Measurements from ENCODE around the gene FBXO41.

The FBXO41 gene

GRCh38 chr2:73244580-73244979 lies 39.7 kb downstream of the FBXO41 start:
- no peak for DNase-seq (ENCODE audit: low spot score)

GRCh38 chr2:73243884-73244570 lies 40.3 kb downstream of the FBXO41 start:
- DNase-seq (ENCODE audit: low spot score): no peak

- DNase-seq (ENCODE audit: low spot score): no peak
Observed at GRCh38 chr2:73239776-73240175, 44.5 kb downstream of the FBXO41 start.

- no peak for DNase-seq (ENCODE audit: low spot score)
Observed at GRCh38 chr2:73238976-73239375, 45.3 kb downstream of the FBXO41 start.

- no peak for DNase-seq (ENCODE audit: low spot score)
Observed at GRCh38 chr2:73238149-73238548, 46.1 kb downstream of the FBXO41 start.

GRCh38 chr2:73237168-73237567 lies 47.1 kb downstream of the FBXO41 start:
- DNase-seq (ENCODE audit: low spot score): no peak

- no peak for DNase-seq (ENCODE audit: low spot score)
Observed at GRCh38 chr2:73235315-73236028, 48.8 kb downstream of the FBXO41 start.

GRCh38 chr2:73233932-73234832 lies 50.1 kb downstream of the FBXO41 start, which contains the start of gene CCT7:
CCT7 (plus strand) TSS chr2:73234308; CDS start chr2:73234379, 71 bp downstream.
- DNase-seq (ENCODE audit: low spot score): peak; percentile 89

- DNase-seq (ENCODE audit: low spot score): peak; percentile 99
Observed at GRCh38 chr2:73233154-73233931, 50.9 kb downstream of the FBXO41 start, which contains the start of gene PRADC1. PRADC1 (minus strand) TSS chr2:73233239; CDS start chr2:73233160, 79 bp downstream.

GRCh38 chr2:73232403-73233153 lies 51.7 kb downstream of the FBXO41 start:
- DNase-seq (ENCODE audit: low spot score): no peak

GRCh38 chr2:73228631-73229030 lies 55.6 kb downstream of the FBXO41 start:
- DNase-seq (ENCODE audit: low spot score): no peak

- DNase-seq (ENCODE audit: low spot score): no peak
Observed at GRCh38 chr2:73227086-73227485, 57.2 kb downstream of the FBXO41 start.

- no peak for DNase-seq (ENCODE audit: low spot score)
Observed at GRCh38 chr2:73225513-73226360, 58.5 kb downstream of the FBXO41 start.

- no peak for DNase-seq (ENCODE audit: low spot score)
Observed at GRCh38 chr2:73223821-73224220, 60.5 kb downstream of the FBXO41 start.

GRCh38 chr2:73218298-73218697 lies 66.0 kb downstream of the FBXO41 start:
- DNase-seq (ENCODE audit: low spot score): peak; percentile 56

GRCh38 chr2:73217826-73218225 lies 66.5 kb downstream of the FBXO41 start:
- no peak for DNase-seq (ENCODE audit: low spot score)

- no peak for DNase-seq (ENCODE audit: low spot score)
Observed at GRCh38 chr2:73217160-73217559, 67.1 kb downstream of the FBXO41 start.

- DNase-seq (ENCODE audit: low spot score): no peak
Observed at GRCh38 chr2:73215254-73215653, 69.0 kb downstream of the FBXO41 start.

- DNase-seq (ENCODE audit: low spot score): peak; percentile 92
Observed at GRCh38 chr2:73214120-73215035, 69.9 kb downstream of the FBXO41 start, which contains the start of gene SMYD5. SMYD5 (plus strand) TSS chr2:73214245; CDS start chr2:73214267, 22 bp downstream.

Measured in AG08396 (cell line).